HG03378 (cell line): ENCODE results near the gene PLOD2.
A peak's percentile ranks its signal among the peaks of the same experiment; 100 is the strongest.

Experiments
- ATAC-seq: cut with Tn5 transposase; IDR thresholded peaks from one replicate; pipeline ENCODE4 v1.9.1; 2021; ENCODE audit warnings: mild to moderate bottlenecking, moderate library complexity; ENCODE audit not compliant: unreplicated experiment

PLOD2 gene

GRCh38 chr3:146160964-146161662, at the start of gene PLOD2:
Gene PLOD2 (minus strand): TSS chr3:146161184. CDS start chr3:146160989, 195 bp downstream.
- ATAC-seq = no peak

GRCh38 chr3:146209371-146209770, 48.4 kb upstream of the PLOD2 start:
- ATAC-seq = no peak

- ATAC-seq = no peak
These were observed 42.8 kb upstream of the PLOD2 start for GRCh38 chr3:146203776-146204175.

GRCh38 chr3:146200461-146201220, 39.7 kb upstream of the PLOD2 start:
- ATAC-seq = no peak

GRCh38 chr3:146199762-146200161, 38.8 kb upstream of the PLOD2 start:
- ATAC-seq = no peak

- no peak for ATAC-seq
These were observed 35.8 kb upstream of the PLOD2 start for GRCh38 chr3:146196789-146197188.

- no peak for ATAC-seq
These were observed 34.6 kb upstream of the PLOD2 start for GRCh38 chr3:146195605-146196004.

GRCh38 chr3:146195030-146195429, 34.0 kb upstream of the PLOD2 start:
- no peak for ATAC-seq

- no peak for ATAC-seq
These were observed 30.1 kb upstream of the PLOD2 start for GRCh38 chr3:146191051-146191450.

- ATAC-seq = peak; percentile 97
These were observed 28.7 kb upstream of the PLOD2 start for GRCh38 chr3:146189519-146190173.

- no peak for ATAC-seq
These were observed 26.5 kb upstream of the PLOD2 start for GRCh38 chr3:146187334-146187950.

- no peak for ATAC-seq
These were observed 23.4 kb upstream of the PLOD2 start for GRCh38 chr3:146184241-146185015.

- ATAC-seq = no peak
These were observed 20.2 kb upstream of the PLOD2 start for GRCh38 chr3:146181216-146181615.

- ATAC-seq = no peak
These were observed 19.4 kb upstream of the PLOD2 start for GRCh38 chr3:146180376-146180775.

GRCh38 chr3:146178006-146178689, 17.2 kb upstream of the PLOD2 start:
- ATAC-seq = no peak

GRCh38 chr3:146177519-146177918, 16.5 kb upstream of the PLOD2 start:
- ATAC-seq = no peak

GRCh38 chr3:146177072-146177471, 16.1 kb upstream of the PLOD2 start:
- no peak for ATAC-seq

GRCh38 chr3:146172586-146172985, 11.6 kb upstream of the PLOD2 start:
- ATAC-seq = no peak

- no peak for ATAC-seq
These were observed 9.6 kb upstream of the PLOD2 start for GRCh38 chr3:146170591-146170990.

GRCh38 chr3:146169891-146170290, 8.9 kb upstream of the PLOD2 start:
- no peak for ATAC-seq
